Stimulated activated CD8-positive, alpha-beta memory T cell treated with anti-CD3 and anti-CD28 coated beads, Interleukin-15, amount 100 ng/mL, for 4 hours (primary cell): ENCODE measurements around the gene LYRM4.

Experiments
- DNase-seq, 2 donors: peaks; one replicate each; pipeline ENCODE4 v3.0.0-alpha.2; 2020; ENCODE audit warnings: low read depth in 2 of 2

The LYRM4 gene

GRCh38 chr6:5246141-5247097, 14.3 kb downstream of the LYRM4 start:
- no peak for DNase-seq

DNA sequence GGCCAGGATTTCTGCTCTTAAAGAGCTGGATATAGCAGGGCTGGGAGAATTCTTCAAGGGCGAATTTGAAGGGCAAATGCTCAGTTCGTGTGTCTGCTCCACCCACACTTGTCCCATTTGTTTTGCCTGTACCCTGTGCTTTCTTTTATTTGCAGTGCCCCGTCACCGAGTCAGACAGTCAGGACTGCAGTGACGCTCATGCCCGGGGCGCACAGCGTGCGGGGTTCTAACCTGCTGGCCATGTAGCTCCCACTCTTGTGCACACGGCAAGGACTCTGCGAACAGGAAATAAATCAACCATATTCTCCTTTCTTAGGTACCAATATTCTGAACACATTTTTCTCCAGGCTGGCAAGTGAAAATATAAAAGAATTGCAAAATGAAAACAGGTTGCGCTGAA, 17.7 kb downstream of the LYRM4 start:
- no peak for DNase-seq

DNA sequence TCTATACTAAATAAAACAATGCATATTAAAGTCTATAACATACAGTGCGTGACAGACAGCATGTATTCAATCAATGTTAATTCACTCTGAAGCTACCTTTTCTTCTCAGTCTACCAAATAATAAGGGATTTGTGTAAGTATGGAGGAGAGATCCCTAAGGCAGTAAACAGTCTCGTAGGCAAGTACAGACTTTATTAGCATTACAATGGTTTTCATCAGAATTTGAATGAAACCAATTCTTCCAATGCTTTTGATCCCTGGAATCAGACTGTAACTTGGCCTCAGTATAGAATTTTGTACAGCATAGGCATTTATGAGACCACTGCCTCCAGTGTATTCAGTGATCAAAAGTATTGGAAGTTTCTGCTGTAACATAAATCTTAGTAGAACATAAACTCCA, 19.5 kb downstream of the LYRM4 start:
- DNase-seq, result no peak

- DNase-seq, result no peak
Measured at GRCh38 chr6:5238336-5238735, 22.4 kb downstream of the LYRM4 start.

DNA sequence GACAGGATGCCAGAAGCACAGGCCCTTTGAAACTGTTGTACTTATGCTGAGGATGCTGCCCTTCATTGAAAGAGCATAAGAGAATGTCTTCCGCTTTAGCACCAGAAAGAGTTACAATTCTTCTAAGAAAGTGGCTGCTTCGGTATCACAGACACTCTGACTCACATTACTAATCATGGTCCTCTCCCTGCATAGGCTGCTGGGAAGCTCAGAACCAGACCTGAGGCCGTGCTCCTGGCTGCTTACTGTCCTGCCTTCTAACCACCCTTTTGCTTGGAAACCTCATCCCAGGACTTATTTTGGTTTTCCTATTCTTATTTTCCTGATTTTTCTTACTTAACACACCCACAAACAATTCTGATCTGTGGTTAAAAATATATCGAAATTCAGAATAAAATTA, 22.9 kb downstream of the LYRM4 start:
- DNase-seq, result no peak

DNA sequence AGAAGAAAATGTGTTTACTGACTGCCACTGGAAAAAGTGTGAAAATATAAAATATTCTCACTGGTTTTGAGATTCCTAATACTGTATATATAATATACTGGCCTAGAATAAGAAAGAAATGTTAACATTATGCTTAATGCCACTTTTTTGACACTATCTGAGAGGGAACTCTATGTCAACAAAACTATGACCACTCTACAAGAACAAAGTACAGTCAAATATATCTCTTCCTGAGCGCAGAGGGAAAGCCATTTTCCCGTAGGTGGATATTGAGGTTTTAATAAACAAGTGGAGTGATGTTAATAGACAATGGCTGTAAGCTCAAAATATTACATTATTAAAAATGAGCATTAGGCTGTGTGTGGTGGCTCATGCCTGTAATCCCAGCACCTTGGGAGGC, 24.9 kb downstream of the LYRM4 start:
- DNase-seq, result no peak

DNA sequence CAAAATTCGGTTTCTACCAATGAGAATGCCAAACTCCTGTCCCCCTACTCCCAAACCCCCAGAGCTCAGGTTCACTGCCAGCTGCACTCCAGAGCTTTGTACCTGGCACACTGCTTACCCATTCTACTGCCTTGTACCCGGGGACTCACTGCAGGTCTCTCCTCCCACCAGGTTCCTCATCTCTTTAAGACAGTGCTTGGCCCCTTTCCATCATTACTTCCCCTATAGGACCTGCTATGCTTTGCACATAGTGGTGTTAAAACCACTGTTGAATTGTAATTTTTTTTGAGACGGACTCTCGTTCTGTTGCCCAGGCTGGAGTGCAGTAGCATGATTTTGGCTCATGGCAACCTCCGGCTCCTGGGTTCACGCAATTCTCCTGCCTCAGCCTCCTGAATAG, 25.9 kb downstream of the LYRM4 start:
- no peak for DNase-seq

GRCh38 chr6:5231289-5231688, 29.5 kb downstream of the LYRM4 start:
- no peak for DNase-seq

- no peak for DNase-seq
Measured at GRCh38 chr6:5230081-5230480, 30.7 kb downstream of the LYRM4 start.

- DNase-seq, result no peak
Measured at GRCh38 chr6:5229356-5229755, 31.4 kb downstream of the LYRM4 start.

GRCh38 chr6:5223309-5223708, 37.4 kb downstream of the LYRM4 start:
- no peak for DNase-seq

DNA sequence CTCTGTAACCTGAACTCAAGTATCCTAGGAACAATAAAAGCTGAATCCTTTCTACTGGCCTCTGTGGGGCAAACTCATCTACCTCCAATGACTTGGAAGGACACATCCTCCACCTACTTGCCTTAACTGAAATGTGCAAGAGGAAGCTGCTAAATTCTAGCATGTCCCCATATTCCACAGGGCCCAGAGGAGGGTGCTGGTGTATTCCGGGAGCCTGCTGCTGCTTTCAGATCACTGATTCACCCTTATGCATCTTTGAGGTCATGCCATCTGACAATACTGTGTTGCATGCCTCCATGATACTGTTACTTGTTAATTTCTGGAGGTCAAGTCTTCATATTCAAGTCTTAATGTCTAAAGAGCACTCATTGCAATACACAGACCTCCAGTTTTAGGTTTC, 40.3 kb downstream of the LYRM4 start:
- no peak for DNase-seq

DNA sequence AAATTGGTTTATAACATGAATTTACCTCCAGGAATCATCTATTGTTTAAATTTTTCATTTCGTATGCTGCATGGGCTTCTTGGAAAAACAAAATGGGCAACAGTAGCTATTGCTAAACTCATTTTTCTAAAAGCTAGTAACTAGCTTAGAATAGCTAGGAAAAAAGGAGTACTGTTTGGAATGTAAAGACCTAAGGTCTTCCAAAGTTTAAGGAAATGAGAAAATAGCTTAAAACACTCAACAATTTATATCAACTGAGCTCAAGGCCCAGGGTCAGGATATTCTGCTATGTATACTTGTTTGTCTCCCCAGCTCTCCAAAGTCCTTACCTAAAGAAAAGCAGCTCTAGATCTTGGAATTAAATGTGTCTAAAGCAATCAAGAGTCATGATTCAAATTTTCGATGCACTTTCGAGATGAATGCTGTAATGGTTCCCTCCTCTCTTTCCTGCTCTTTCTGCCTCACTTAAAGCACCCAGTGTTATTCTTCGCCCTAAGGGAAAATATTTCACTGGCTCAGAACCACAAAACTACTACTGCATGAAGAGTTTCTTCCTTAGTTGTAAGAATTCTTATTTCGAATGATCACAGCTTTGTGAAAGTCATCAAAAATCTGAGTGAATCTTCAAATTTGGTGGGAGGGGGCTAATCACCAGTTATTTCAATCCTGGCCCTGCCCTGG, 41.6 kb downstream of the LYRM4 start:
- DNase-seq, result no peak

DNA sequence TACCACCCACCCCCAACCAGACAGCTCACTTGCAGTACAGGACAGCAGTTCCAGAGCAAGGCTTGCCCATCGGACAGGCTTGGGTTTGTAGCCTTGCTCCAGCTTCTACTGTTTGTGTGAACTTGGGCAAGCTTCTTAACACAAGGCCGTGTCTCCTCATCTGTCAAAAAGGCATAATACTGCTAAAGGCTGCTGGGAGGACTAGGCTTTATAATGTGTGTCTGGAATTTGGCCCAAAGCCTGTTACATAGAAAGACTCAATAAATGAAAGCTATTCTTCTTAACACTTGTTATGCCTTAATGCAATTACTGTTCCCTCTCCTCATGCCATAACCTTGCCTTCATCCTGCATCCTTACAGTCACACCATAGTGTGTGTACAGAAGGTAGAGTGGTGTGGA, 43.4 kb downstream of the LYRM4 start:
- DNase-seq, result no peak

GRCh38 chr6:5215799-5216198, 45.0 kb downstream of the LYRM4 start:
- DNase-seq, result no peak

GRCh38 chr6:5215159-5215558, 45.6 kb downstream of the LYRM4 start:
- DNase-seq, result no peak

DNA sequence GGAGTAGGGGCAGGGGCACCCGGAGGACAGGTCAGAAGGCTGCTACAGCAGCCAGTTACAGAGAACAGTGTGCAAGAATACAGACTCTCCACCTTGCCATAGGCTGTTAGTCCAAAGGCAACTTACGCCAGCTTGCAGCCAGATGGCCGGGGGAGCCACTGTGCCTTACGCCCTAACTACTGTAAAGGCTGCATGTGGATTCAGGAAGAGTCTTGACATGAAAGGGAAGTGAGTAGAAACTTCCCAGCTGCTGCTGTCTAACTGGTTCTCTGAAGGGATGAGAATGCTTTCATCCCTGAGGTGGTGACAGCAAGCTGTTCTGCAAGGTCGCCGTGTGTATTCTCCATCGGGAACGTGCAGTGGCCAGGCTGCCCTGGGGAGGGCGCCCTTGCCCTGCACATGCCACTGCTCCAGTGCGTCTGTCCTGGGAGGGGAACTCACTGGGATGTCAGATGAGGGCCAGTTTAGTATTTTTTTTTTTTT, 46.1 kb downstream of the LYRM4 start:
- no peak for DNase-seq

DNA sequence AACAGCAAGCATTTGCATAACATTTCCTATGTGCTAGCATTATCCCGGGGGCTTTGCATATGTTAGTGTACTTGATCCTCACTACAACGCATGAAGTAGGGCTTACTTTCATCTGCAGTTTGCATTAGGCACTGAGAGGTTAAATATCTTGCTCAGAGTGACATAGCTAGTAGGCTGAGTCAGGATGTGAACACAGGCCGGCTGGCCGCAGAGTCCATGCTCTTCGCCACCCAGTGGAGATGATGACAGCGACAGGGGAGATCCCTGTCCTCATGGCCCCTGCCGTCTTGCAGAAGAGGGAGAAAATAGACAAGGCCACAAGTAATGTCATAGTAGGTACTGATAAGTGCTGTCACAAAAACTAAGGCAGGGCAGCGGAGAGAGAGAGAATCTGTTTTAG, 46.9 kb downstream of the LYRM4 start:
- DNase-seq, result no peak

DNA sequence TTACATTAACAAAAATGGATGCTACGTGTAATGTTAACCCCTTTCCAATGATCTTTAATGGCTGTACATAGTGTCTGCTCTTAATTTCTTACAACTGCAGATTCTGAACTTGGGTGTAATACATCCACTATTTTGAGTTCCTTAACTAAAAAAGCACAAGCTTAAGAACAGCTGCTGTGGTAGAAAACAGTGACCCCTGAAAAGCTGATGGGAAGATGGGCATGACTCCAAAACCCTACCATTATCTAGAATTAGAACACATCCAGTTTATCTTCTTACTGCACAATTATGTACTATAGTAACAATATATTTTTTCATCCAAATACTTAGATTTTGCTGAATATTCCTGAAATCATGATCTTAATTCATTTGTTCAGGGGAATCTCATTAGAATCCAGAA, 49.3 kb downstream of the LYRM4 start:
- no peak for DNase-seq

DNA sequence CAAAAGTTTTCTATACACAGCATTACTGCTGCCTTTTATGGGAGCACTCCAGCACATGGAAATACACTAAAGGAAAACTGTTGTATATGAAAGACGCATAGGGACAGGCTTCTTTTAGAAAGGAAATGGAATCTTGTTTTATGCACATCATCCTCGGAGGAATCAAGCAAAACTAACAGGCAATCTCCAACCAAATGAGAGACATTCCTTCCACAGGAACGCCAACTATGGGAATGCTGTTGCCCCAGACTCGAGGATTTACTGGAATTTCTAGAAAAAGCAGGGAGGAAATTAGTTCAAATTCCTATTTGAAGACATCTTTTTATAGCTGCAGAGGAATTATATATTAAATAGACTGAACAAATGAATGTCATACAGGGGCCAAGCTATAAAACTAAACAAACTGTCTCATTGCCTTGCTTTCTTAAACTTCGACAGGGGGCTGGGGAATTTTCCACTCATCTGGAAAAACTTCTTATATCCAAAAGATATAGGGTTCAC, 52.2 kb downstream of the LYRM4 start:
- no peak for DNase-seq

- no peak for DNase-seq
Measured at GRCh38 chr6:5208057-5208456, 52.7 kb downstream of the LYRM4 start.

DNA sequence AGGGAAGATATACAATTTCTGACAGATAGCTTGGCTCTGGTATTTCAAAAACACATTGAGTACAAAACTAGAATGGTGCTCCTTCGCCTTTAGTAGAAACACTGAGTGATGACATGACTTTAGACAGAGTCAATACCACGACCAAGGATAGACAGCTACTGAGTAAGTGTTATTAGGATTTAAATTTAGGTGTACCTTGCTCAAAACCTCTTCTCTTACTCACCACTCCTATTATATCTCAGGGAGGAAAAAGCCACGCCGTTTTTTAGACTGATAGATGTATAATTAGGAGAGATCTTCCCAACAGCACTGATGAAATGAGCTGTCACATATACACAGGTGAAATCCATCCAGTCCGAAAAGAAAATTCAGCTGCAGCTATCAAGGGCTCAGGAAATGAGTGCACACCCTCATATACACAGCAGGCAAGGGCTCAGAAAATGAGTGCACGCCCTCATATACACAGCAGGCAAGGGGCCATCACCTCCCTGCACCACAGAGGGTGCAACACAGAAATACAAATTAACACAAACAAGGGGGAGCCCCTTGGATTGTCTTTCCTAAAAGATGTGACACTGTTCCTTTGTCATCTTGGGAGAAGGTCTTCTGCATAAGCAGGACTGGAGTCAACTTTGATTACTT, 53.7 kb downstream of the LYRM4 start:
- DNase-seq, result no peak
